ENCODE data around the gene PRDX2. TPM values are rescaled to one million over a fixed set of nuclear protein-coding genes. Genes with fewer than 3 reads are reported as not detected.

PRDX2 gene
- polyA plus RNA-seq, 1 experiment, result 187 TPM

- no peak for TF ChIP-seq CTCF (IDR thresholded peaks at IDR 0.05; ENCODE audit: low read depth, low read length)
- Histone ChIP-seq H3K27me3 (ENCODE audit: control insufficient read depth, insufficient read depth, low read length) (no peaks in the 10 kb centered on the region), H3K4me3 (ENCODE audit: low read depth, low read length) (peak overlapping the region; percentile 57), H3K9me3 (ENCODE audit: control insufficient read depth, insufficient read depth, low read length) (no peaks in the 10 kb centered on the region; the same call in 1 of the 2 replicates), H3K27ac (ENCODE audit: low read depth, low read length) (peak overlapping the region; percentile 83)
- ChIA-PET CTCF (interaction anchor here (0.9 to 1.9 kb wide), 4 partner anchors 16 to 22 kb away, joined by 3 to 6 read pairs (median 4); no protein-coding TSS in a partner anchor), POLR2A (interaction anchor here (1.0 to 1.6 kb wide), 2 partner anchors 9 to 24 kb away, joined by 4 to 75 read pairs; partner anchors contain the start of genes JUNB and RNASEH2A)
- DNase-seq (ENCODE audit: low read depth, low spot score), result no peak
Measured at GRCh38 chr19:12782424-12783290, 18.9 kb downstream of the PRDX2 start.

GRCh38 chr19:12782174-12782423 is 19.5 kb downstream of the PRDX2 start:
- H3K9me3 ChIP-seq (ENCODE audit: control insufficient read depth, insufficient read depth, low read length), result no peaks in the 10 kb centered on the region; the same call in 1 of the 2 replicates
- POLR2A ChIA-PET, result interaction anchor here (1.0 to 1.6 kb wide), 2 partner anchors 10 to 24 kb away, joined by 4 to 75 read pairs; partner anchors contain the start of genes JUNB and RNASEH2A
- H3K27me3 ChIP-seq (ENCODE audit: control insufficient read depth, insufficient read depth, low read length), result no peaks in the 10 kb centered on the region
- peak overlapping the region; percentile 57 for H3K4me3 ChIP-seq (ENCODE audit: low read depth, low read length)
- CTCF ChIA-PET, result interaction anchor here (1.0 to 1.9 kb wide), 2 partner anchors 16 to 21 kb away, joined by 4 to 5 read pairs; no protein-coding TSS in a partner anchor
- DNase-seq (ENCODE audit: low read depth, low spot score), result no peak
- peak overlapping the region; percentile 75 for H3K27ac ChIP-seq (ENCODE audit: low read depth, low read length)
- TF ChIP-seq CTCF (IDR thresholded peaks at IDR 0.05; ENCODE audit: low read depth, low read length), result no peak

- POLR2A ChIA-PET, result interaction anchor here (0.7 to 2.9 kb wide), 5 partner anchors 10 to 33 kb away, joined by 3 to 157 read pairs (median 16); partner anchors contain the start of gene JUNB
- Histone ChIP-seq H3K9me3 (ENCODE audit: control insufficient read depth, insufficient read depth, low read length) (peaks cover 3% of the 10 kb centered on the region; the same call in 1 of the 2 replicates), H3K27me3 (ENCODE audit: control insufficient read depth, insufficient read depth, low read length) (no peaks in the 10 kb centered on the region), H3K4me3 (ENCODE audit: low read depth, low read length) (peak overlapping the region; percentile 68), H3K27ac (ENCODE audit: low read depth, low read length) (peak overlapping the region; percentile 98)
- no peak for TF ChIP-seq CTCF (IDR thresholded peaks at IDR 0.05; ENCODE audit: low read depth, low read length)
- no peak for DNase-seq (ENCODE audit: low read depth, low spot score)
- CTCF ChIA-PET, result interaction anchor here (3.8 to 7.5 kb wide), 3 partner anchors 12 to 17 kb away, joined by 28 to 92 read pairs (median 56); partner anchors contain the start of gene JUNB
Measured at GRCh38 chr19:12779162-12779993, 22.2 kb downstream of the PRDX2 start.

- peak overlapping the region; percentile 68 for H3K4me3 ChIP-seq (ENCODE audit: low read depth, low read length)
- CTCF ChIA-PET, result interaction anchor here (0.9 to 7.5 kb wide), 6 partner anchors 10 to 69 kb away, joined by 3 to 92 read pairs (median 20); partner anchors contain the start of gene JUNB
- POLR2A ChIA-PET, result interaction anchor here (0.7 to 2.9 kb wide), 5 partner anchors 10 to 32 kb away, joined by 3 to 157 read pairs (median 16); partner anchors contain the start of gene JUNB
- no peaks in the 10 kb centered on the region for H3K27me3 ChIP-seq (ENCODE audit: control insufficient read depth, insufficient read depth, low read length)
- DNase-seq (ENCODE audit: low read depth, low spot score), result no peak
- peak overlapping the region; percentile 98 for H3K27ac ChIP-seq (ENCODE audit: low read depth, low read length)
- peaks cover 3% of the 10 kb centered on the region; the same call in 1 of the 2 replicates for H3K9me3 ChIP-seq (ENCODE audit: control insufficient read depth, insufficient read depth, low read length)
- no peak for TF ChIP-seq CTCF (IDR thresholded peaks at IDR 0.05; ENCODE audit: low read depth, low read length)
Measured at GRCh38 chr19:12778905-12779161, 22.8 kb downstream of the PRDX2 start.

All from AG04450 (cell line).